Thyroid gland (tissue), 4 donors: ENCODE results near the gene TSPAN11.

ENCODE experiments used
- POLR2A ChIP-seq, 2 donors: fragments of 450-650 bp; IDR thresholded peaks; one replicate each; pipeline ENCODE4 v1.6.1; 2017; ENCODE audit warnings: antibody characterized with exemption in 2 of 2, mild to moderate bottlenecking in 2 of 2, moderate library complexity in 1 of 2
- TF ChIP-seq, protein P1 (sequence below), 6 experiments: fragments of 200-600 bp in 3 of 6; fragments of 450-650 bp in 3 of 6; sonication (generic) in 3 of 6; IDR thresholded peaks; one replicate each; pipeline ENCODE4 v1.5.1; 2016 to 2019; ENCODE audit warnings: antibody characterized with exemption in 6 of 6, mild to moderate bottlenecking in 2 of 6, inconsistent platforms in 1 of 6, moderate library complexity in 1 of 6

- TF ChIP-seq, protein P1, sequence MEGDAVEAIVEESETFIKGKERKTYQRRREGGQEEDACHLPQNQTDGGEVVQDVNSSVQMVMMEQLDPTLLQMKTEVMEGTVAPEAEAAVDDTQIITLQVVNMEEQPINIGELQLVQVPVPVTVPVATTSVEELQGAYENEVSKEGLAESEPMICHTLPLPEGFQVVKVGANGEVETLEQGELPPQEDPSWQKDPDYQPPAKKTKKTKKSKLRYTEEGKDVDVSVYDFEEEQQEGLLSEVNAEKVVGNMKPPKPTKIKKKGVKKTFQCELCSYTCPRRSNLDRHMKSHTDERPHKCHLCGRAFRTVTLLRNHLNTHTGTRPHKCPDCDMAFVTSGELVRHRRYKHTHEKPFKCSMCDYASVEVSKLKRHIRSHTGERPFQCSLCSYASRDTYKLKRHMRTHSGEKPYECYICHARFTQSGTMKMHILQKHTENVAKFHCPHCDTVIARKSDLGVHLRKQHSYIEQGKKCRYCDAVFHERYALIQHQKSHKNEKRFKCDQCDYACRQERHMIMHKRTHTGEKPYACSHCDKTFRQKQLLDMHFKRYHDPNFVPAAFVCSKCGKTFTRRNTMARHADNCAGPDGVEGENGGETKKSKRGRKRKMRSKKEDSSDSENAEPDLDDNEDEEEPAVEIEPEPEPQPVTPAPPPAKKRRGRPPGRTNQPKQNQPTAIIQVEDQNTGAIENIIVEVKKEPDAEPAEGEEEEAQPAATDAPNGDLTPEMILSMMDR (IDR thresholded peaks at IDR 0.05) = no peak
- TF ChIP-seq POLR2A (IDR thresholded peaks at IDR 0.05) = no peak
Observed at GRCh38 chr12:30989754-30990153, 63.2 kb downstream of the TSPAN11 start.
